Endometrium (tissue), 2 donors: ENCODE data around the gene PPP4R1.

Source experiments
- FAIRE-seq: peaks from 2 replicates; lab custom pipeline; 2012; peaks lifted over from hg19 to GRCh38; lab: Jason Lieb, UNC
- donor health status: control.
- donor health status: control.

Gene PPP4R1

GRCh38 chr18:9507565-9508088, 106.7 kb downstream of the PPP4R1 start:
- no peak for FAIRE-seq

GRCh38 chr18:9506046-9506792, 108.1 kb downstream of the PPP4R1 start:
- no peak for FAIRE-seq
